ENCODE measurements around the gene SETD7. TPM values are rescaled to one million over a fixed set of nuclear protein-coding genes. Genes with fewer than 3 reads are reported as not detected.

The SETD7 gene
- polyA plus RNA-seq, 4 donors: 12.6 to 15.3 (median 13.9) TPM

- DNase-seq (ENCODE audit: low read depth in 4 of 4, low spot score in 3 of 4): no peak
These were observed 3.3 kb downstream of the SETD7 start for GRCh38 chr4:139552517-139553307.

GRCh38 chr4:139550724-139551429 is 5.1 kb downstream of the SETD7 start:
- no peak for DNase-seq (ENCODE audit: low read depth in 4 of 4, low spot score in 3 of 4)

- no peak for DNase-seq (ENCODE audit: low read depth in 4 of 4, low spot score in 3 of 4)
These were observed 8.0 kb downstream of the SETD7 start for GRCh38 chr4:139547979-139548378.

- no peak for DNase-seq (ENCODE audit: low read depth in 4 of 4, low spot score in 3 of 4)
These were observed 15.4 kb downstream of the SETD7 start for GRCh38 chr4:139540632-139541031.

- DNase-seq (ENCODE audit: low read depth in 4 of 4, low spot score in 3 of 4): no peak
These were observed 15.9 kb downstream of the SETD7 start for GRCh38 chr4:139540161-139540560.

GRCh38 chr4:139537292-139537691 is 18.7 kb downstream of the SETD7 start:
- DNase-seq (ENCODE audit: low read depth in 4 of 4, low spot score in 3 of 4): no peak

GRCh38 chr4:139535871-139536234 is 20.2 kb downstream of the SETD7 start:
- no peak for DNase-seq (ENCODE audit: low read depth in 4 of 4, low spot score in 3 of 4)

GRCh38 chr4:139535228-139535870 is 20.7 kb downstream of the SETD7 start:
- DNase-seq (ENCODE audit: low read depth in 4 of 4, low spot score in 3 of 4): no peak

GRCh38 chr4:139534287-139534950 is 21.6 kb downstream of the SETD7 start:
- DNase-seq (ENCODE audit: low read depth in 4 of 4, low spot score in 3 of 4): no peak

- DNase-seq (ENCODE audit: low read depth in 4 of 4, low spot score in 3 of 4): no peak
These were observed 22.5 kb downstream of the SETD7 start for GRCh38 chr4:139533511-139533910.

- no peak for DNase-seq (ENCODE audit: low read depth in 4 of 4, low spot score in 3 of 4)
These were observed 23.1 kb downstream of the SETD7 start for GRCh38 chr4:139532947-139533346.

- no peak for DNase-seq (ENCODE audit: low read depth in 4 of 4, low spot score in 3 of 4)
These were observed 25.1 kb downstream of the SETD7 start for GRCh38 chr4:139530833-139531427.

- peak in 1 of 4 donors; percentile 28 for DNase-seq (ENCODE audit: low read depth in 4 of 4, low spot score in 3 of 4)
These were observed 27.5 kb downstream of the SETD7 start for GRCh38 chr4:139528377-139529005.

- DNase-seq (ENCODE audit: low read depth in 4 of 4, low spot score in 3 of 4): no peak
These were observed 29.1 kb downstream of the SETD7 start for GRCh38 chr4:139526928-139527327.

GRCh38 chr4:139525414-139525813 is 30.6 kb downstream of the SETD7 start:
- no peak for DNase-seq (ENCODE audit: low read depth in 4 of 4, low spot score in 3 of 4)

- no peak for DNase-seq (ENCODE audit: low read depth in 4 of 4, low spot score in 3 of 4)
These were observed 31.9 kb downstream of the SETD7 start for GRCh38 chr4:139524062-139524631.

GRCh38 chr4:139523076-139523475 is 32.9 kb downstream of the SETD7 start:
- no peak for DNase-seq (ENCODE audit: low read depth in 4 of 4, low spot score in 3 of 4)

- no peak for DNase-seq (ENCODE audit: low read depth in 4 of 4, low spot score in 3 of 4)
These were observed 33.6 kb downstream of the SETD7 start for GRCh38 chr4:139522457-139522856.

GRCh38 chr4:139521754-139522401 is 34.1 kb downstream of the SETD7 start:
- DNase-seq (ENCODE audit: low read depth in 4 of 4, low spot score in 3 of 4): no peak
